ENCODE results near the gene TMEM178B. TPM values are rescaled to one million over a fixed set of nuclear protein-coding genes. Genes with fewer than 3 reads are reported as not detected.

TMEM178B gene
- total RNA-seq, 1 experiment from 2014 or later, result not detected

DNA sequence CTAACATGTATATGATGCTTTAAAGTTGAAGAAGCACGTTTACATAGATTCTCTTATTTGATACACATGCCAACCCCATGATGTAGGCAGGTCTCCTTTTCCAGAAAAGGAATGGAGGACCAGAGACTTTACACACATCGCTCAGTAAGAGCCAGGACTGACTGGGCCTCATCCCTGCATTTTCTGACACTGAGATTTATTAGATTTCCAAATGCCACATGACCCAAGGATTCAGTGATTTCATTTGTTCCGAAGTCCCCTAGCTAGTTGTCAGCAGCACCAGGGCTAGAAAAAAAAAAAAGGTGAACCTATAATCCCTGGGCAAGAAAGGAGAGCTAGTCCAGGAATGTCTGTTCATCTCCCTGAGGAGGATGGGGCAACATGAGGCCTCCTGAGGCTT lies 334.0 kb downstream of the TMEM178B start:
- ChIA-PET POLR2A (ENCODE audit: unreplicated experiment) (no interaction called here), CTCF (no interaction called here)
- H4K20me1 ChIP-seq (ENCODE audit: insufficient read depth), result no peaks in the 10 kb centered on the region
- H3K27me3 ChIP-seq (ENCODE audit: insufficient read depth, low read depth), result peaks cover 76% of the 10 kb centered on the region
- intact Hi-C loops (cut with micrococcal nuclease; ENCODE audit: unreplicated experiment), result no loop called here
- no peak for TF ChIP-seq EZH2 (IDR thresholded peaks at IDR 0.05; ENCODE audit: low read depth)
- no peak for TF ChIP-seq CTCF (conservative IDR thresholded peaks at IDR 0.05)
- H3K27ac ChIP-seq, result no peak overlapping the region
- no peaks in the 10 kb centered on the region for H3K9me2 ChIP-seq (ENCODE audit: insufficient read depth)
- H3K79me2 ChIP-seq (ENCODE audit: low read depth), result no peaks in the 10 kb centered on the region
- DNase-seq, result no peak
- no peaks in the 10 kb centered on the region for H3F3A ChIP-seq (ENCODE audit: insufficient read depth, low read depth)
- H3K4me3 ChIP-seq, result no peak overlapping the region
- H3K4me1 ChIP-seq (replicated peaks; ENCODE audit: insufficient read depth), result no peaks in the 10 kb centered on the region
- H3K9me3 ChIP-seq (ENCODE audit: insufficient read depth, low read depth), result no peaks in the 10 kb centered on the region
- no peak overlapping the region for H3K4me2 ChIP-seq
- no peak overlapping the region for H2AFZ ChIP-seq
- no TSS peak for BruUV-seq (replicated peaks)
- H3K36me3 ChIP-seq (ENCODE audit: low read depth), result no peaks in the 10 kb centered on the region

DNA sequence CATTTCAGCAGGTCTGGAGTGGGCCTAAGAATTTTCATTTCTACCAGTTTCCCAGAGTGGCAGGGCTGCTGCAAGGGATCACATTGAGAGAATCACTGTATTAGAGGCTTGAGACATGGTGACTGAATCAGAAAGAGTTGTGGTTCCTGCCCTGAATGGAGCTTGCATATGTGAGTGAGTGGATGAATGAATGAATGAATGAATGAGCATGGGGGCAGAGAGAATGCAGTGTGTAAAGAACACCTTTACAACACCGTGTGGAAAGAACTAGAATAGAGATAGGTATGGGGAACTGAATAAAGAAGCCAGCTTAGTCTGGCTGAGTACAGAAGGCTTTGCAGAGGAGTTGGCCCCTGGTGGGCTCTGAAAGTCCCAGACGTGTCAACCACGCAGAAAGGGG lies 334.6 kb downstream of the TMEM178B start:
- no peak overlapping the region for H3K4me3 ChIP-seq
- H3K9me3 ChIP-seq (ENCODE audit: insufficient read depth, low read depth), result no peaks in the 10 kb centered on the region
- CTCF ChIA-PET, result no interaction called here
- TF ChIP-seq EZH2 (IDR thresholded peaks at IDR 0.05; ENCODE audit: low read depth) (no peak), CTCF (conservative IDR thresholded peaks at IDR 0.05) (no peak)
- no TSS peak for BruUV-seq (replicated peaks)
- H3K27ac ChIP-seq, result no peak overlapping the region
- intact Hi-C loops (cut with micrococcal nuclease; ENCODE audit: unreplicated experiment), result no loop called here
- H3K36me3 ChIP-seq (ENCODE audit: low read depth), result no peaks in the 10 kb centered on the region
- H3K4me2 ChIP-seq, result no peak overlapping the region
- no peaks in the 10 kb centered on the region for H3F3A ChIP-seq (ENCODE audit: insufficient read depth, low read depth)
- no peaks in the 10 kb centered on the region for H3K9me2 ChIP-seq (ENCODE audit: insufficient read depth)
- H2AFZ ChIP-seq, result no peak overlapping the region
- no peak for DNase-seq
- no peaks in the 10 kb centered on the region for H3K4me1 ChIP-seq (replicated peaks; ENCODE audit: insufficient read depth)
- no peaks in the 10 kb centered on the region for H4K20me1 ChIP-seq (ENCODE audit: insufficient read depth)
- peaks cover 76% of the 10 kb centered on the region for H3K27me3 ChIP-seq (ENCODE audit: insufficient read depth, low read depth)
- POLR2A ChIA-PET (ENCODE audit: unreplicated experiment), result no interaction called here
- no peaks in the 10 kb centered on the region for H3K79me2 ChIP-seq (ENCODE audit: low read depth)

DNA sequence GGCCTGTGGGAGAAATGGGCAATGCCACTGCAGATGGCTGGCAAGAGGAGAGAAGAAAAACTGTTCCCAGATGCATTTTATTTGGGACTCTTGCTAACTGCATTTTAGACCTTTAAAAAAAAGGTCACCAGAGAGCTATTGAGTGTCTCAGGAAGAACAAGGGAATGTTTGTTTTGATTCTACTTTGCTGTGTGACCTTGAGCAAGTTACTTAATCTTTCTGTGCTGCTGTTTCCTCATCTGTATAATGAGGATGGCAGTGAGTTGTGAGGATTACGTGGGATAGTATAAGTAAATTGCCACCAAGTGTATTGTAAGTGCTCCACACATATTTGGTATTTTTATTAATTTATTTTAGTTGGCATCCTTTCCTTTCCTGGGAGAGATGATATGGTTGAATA lies 335.4 kb downstream of the TMEM178B start:
- Histone ChIP-seq H3F3A (ENCODE audit: insufficient read depth, low read depth) (no peaks in the 10 kb centered on the region), H3K27me3 (ENCODE audit: insufficient read depth, low read depth) (peaks cover 71% of the 10 kb centered on the region), H3K27ac (no peak overlapping the region), H3K36me3 (ENCODE audit: low read depth) (no peaks in the 10 kb centered on the region), H3K9me2 (ENCODE audit: insufficient read depth) (no peaks in the 10 kb centered on the region), H3K4me1 (replicated peaks; ENCODE audit: insufficient read depth) (no peaks in the 10 kb centered on the region), H3K79me2 (ENCODE audit: low read depth) (no peaks in the 10 kb centered on the region), H3K9me3 (ENCODE audit: insufficient read depth, low read depth) (no peaks in the 10 kb centered on the region), H3K4me2 (no peak overlapping the region), H3K4me3 (no peak overlapping the region), H4K20me1 (ENCODE audit: insufficient read depth) (no peaks in the 10 kb centered on the region), H2AFZ (no peak overlapping the region)
- intact Hi-C loops (cut with micrococcal nuclease; ENCODE audit: unreplicated experiment), result no loop called here
- POLR2A ChIA-PET (ENCODE audit: unreplicated experiment), result no interaction called here
- DNase-seq, result no peak
- TF ChIP-seq EZH2 (IDR thresholded peaks at IDR 0.05; ENCODE audit: low read depth), result no peak
- no peak for TF ChIP-seq CTCF (conservative IDR thresholded peaks at IDR 0.05)
- BruUV-seq (replicated peaks), result no TSS peak
- CTCF ChIA-PET, result no interaction called here

All from PC-9 (cell line).